H1 (cell line): Measurements from ENCODE around the gene FOXM1. TPM values are rescaled to one million over a fixed set of nuclear protein-coding genes. Genes with fewer than 3 reads are reported as not detected.

Source experiments
- CTCF ChIA-PET: fragments of 300-600 bp; sonication (Branson Sonifier 250); formaldehyde crosslinking; loops from one replicate; lab custom pipeline; 2021; ENCODE audit not compliant: partially characterized antibody; lab: Charles Lee
- POLR2A ChIA-PET: fragments of 300-600 bp; sonication (Branson Sonifier 250); formaldehyde crosslinking; loops from one replicate; lab custom pipeline; 2021; ENCODE audit warnings: inconsistent platforms; ENCODE audit not compliant: partially characterized antibody; lab: Charles Lee
- DNase-seq, 2 experiments: peaks; one replicate each; pipeline versions ENCODE4 v3.0.0 to v3.0.0-alpha.2; 2010 to 2022; ENCODE audit warnings: low spot score in 2 of 2, low read depth in 1 of 2, mixed read lengths in 1 of 2
- FAIRE-seq: peaks from 2 replicates; lab custom pipeline; 2011; peaks lifted over from hg19 to GRCh38; lab: Jason Lieb, UNC
- H2AFZ ChIP-seq: 2 replicates; pipeline ENCODE4 v1.8.1; 2012; ENCODE audit warnings: low read length, inconsistent platforms
- H2AK5ac ChIP-seq: 2 replicates; pipeline ENCODE4 v1.6.1; 2013; ENCODE audit warnings: low read depth, low read length
- H2BK120ac ChIP-seq: replicated peaks from 2 replicates; pipeline ENCODE3; 2013; ENCODE audit warnings: low read depth, low read length, inconsistent platforms
- H2BK12ac ChIP-seq: 2 replicates; pipeline ENCODE4 v1.6.1; 2013; ENCODE audit warnings: low read depth, low read length
- H2BK15ac ChIP-seq: 2 replicates; pipeline ENCODE4 v1.6.1; 2013; ENCODE audit warnings: low read length
- H2BK20ac ChIP-seq: 2 replicates; pipeline ENCODE4 v1.6.1; 2013; ENCODE audit warnings: low read length
- H2BK5ac ChIP-seq: 2 replicates; pipeline ENCODE4 v1.6.1; 2013; ENCODE audit warnings: low read depth, low read length
- H3K14ac ChIP-seq: 2 replicates; pipeline ENCODE4 v1.6.1; 2013; ENCODE audit warnings: inconsistent platforms; ENCODE audit not compliant: insufficient read length
- H3K18ac ChIP-seq: 2 replicates; pipeline ENCODE4 v1.6.1; 2013; ENCODE audit warnings: low read length; ENCODE audit errors: extremely low read depth
- H3K23ac ChIP-seq: 2 replicates; pipeline ENCODE4 v1.6.1; 2013; ENCODE audit warnings: inconsistent platforms; ENCODE audit not compliant: insufficient read length
- H3K23me2 ChIP-seq: 2 replicates; pipeline ENCODE4 v1.6.1; 2013; ENCODE audit warnings: low read depth, low read length
- H3K27ac ChIP-seq: 2 replicates; pipeline ENCODE4 v1.6.1; 2011; ENCODE audit warnings: low read depth, low read length, inconsistent platforms
- H3K27me3 ChIP-seq, 4 experiments: replicated peaks in 1 of 4; 1 replicate in 1 of 4; 2 replicates in 3 of 4; pipeline versions ENCODE4 v1.6.1 to v1.8.1; 2011 to 2013; ENCODE audit warnings: low read length in 3 of 4, mild to moderate bottlenecking in 3 of 4, inconsistent platforms in 2 of 4, mixed read lengths in 2 of 4, moderate library complexity in 1 of 4; ENCODE audit not compliant: control insufficient read depth in 3 of 4, insufficient read depth in 3 of 4; ENCODE audit errors: extremely low read depth in 1 of 4
- H3K36me3 ChIP-seq, 4 experiments: 2 replicates each; pipeline versions ENCODE4 v1.6.1 to v1.8.1; 2011 to 2013; ENCODE audit warnings: mild to moderate bottlenecking in 4 of 4, low read length in 3 of 4, moderate library complexity in 2 of 4, control low read depth in 1 of 4, inconsistent platforms in 1 of 4; ENCODE audit not compliant: insufficient read depth in 4 of 4, control insufficient read depth in 2 of 4
- H3K4ac ChIP-seq: replicated peaks from 2 replicates; pipeline ENCODE3; 2013; ENCODE audit warnings: low read length, low read depth, mixed read lengths, inconsistent platforms; ENCODE audit not compliant: insufficient read length
- H3K4me1 ChIP-seq, 4 experiments: replicated peaks in 1 of 4; 1 replicate in 1 of 4; 2 replicates in 3 of 4; pipeline versions ENCODE4 v1.6.1 to v1.8.1; 2011 to 2013; ENCODE audit warnings: low read length in 3 of 4, inconsistent platforms in 2 of 4, mixed read lengths in 1 of 4; ENCODE audit not compliant: insufficient read depth in 4 of 4, control insufficient read depth in 3 of 4
- H3K4me2 ChIP-seq, 2 experiments: 2 replicates each; pipeline versions ENCODE4 v1.6.1 to v1.8.1; 2011 to 2013; ENCODE audit warnings: low read depth in 2 of 2, low read length in 2 of 2, control low read depth in 1 of 2, inconsistent platforms in 1 of 2, mild to moderate bottlenecking in 1 of 2; ENCODE audit not compliant: insufficient read depth in 1 of 2
- H3K4me3 ChIP-seq, 4 experiments: fragments of 200-600, 300-600 bp in 1 of 4; sonication (generic), shearing (Covaris generic), sonication (Bioruptor Twin) in 1 of 4; 2 replicates each; pipeline versions ENCODE4 v1.5.1 to v1.8.1; 2011 to 2016; ENCODE audit warnings: low read length in 4 of 4, low read depth in 3 of 4, control low read depth in 2 of 4, inconsistent platforms in 2 of 4, mild to moderate bottlenecking in 2 of 4, mixed read lengths in 1 of 4, moderate library complexity in 1 of 4; ENCODE audit not compliant: insufficient read depth in 2 of 4; ENCODE audit errors: extremely low read depth in 1 of 4
- H3K56ac ChIP-seq: replicated peaks from 2 replicates; pipeline ENCODE3; 2013; ENCODE audit warnings: low read depth, mild to moderate bottlenecking, mixed read lengths, low read length, inconsistent platforms; ENCODE audit not compliant: insufficient read length
- H3K79me1 ChIP-seq: 2 replicates; pipeline ENCODE4 v1.6.1; 2013; ENCODE audit warnings: low read depth, low read length, control low read depth
- H3K79me2 ChIP-seq, 2 experiments: 2 replicates each; pipeline versions ENCODE4 v1.6.1 to v1.8.1; 2012 to 2013; ENCODE audit warnings: low read length in 2 of 2, mild to moderate bottlenecking in 2 of 2, inconsistent platforms in 1 of 2; ENCODE audit not compliant: insufficient read depth in 2 of 2, control insufficient read depth in 1 of 2
- H3K9ac ChIP-seq, 4 experiments: replicated peaks in 1 of 4; 1 replicate in 1 of 4; 2 replicates in 3 of 4; pipeline versions ENCODE4 v1.6.1 to v1.8.1; 2011 to 2013; ENCODE audit warnings: low read depth in 3 of 4, low read length in 3 of 4, control low read depth in 2 of 4, mild to moderate bottlenecking in 2 of 4, moderate library complexity in 2 of 4, inconsistent platforms in 1 of 4; ENCODE audit errors: extremely low read depth in 1 of 4
- H3K9me3 ChIP-seq, 2 experiments: 2 replicates each; pipeline versions ENCODE4 v1.6.1 to v1.8.1; 2012 to 2013; ENCODE audit warnings: mild to moderate bottlenecking in 2 of 2, moderate library complexity in 2 of 2, control low read depth in 1 of 2, inconsistent platforms in 1 of 2, low read depth in 1 of 2, low read length in 1 of 2, mixed read lengths in 1 of 2; ENCODE audit not compliant: insufficient read depth in 2 of 2
- H4K20me1 ChIP-seq, 2 experiments: replicated peaks in 1 of 2; 2 replicates each; pipeline versions ENCODE3 to v1.8.1; 2011 to 2013; ENCODE audit warnings: inconsistent platforms in 2 of 2, low read length in 2 of 2, mild to moderate bottlenecking in 1 of 2; ENCODE audit not compliant: insufficient read depth in 2 of 2, control insufficient read depth in 1 of 2
- H4K5ac ChIP-seq: 2 replicates; pipeline ENCODE4 v1.6.1; 2013; ENCODE audit warnings: low read length, low read depth, mixed read lengths, inconsistent platforms; ENCODE audit not compliant: insufficient read length
- H4K8ac ChIP-seq: 2 replicates; pipeline ENCODE4 v1.8.0; 2013; ENCODE audit warnings: mild to moderate bottlenecking, moderate library complexity, low read length, inconsistent platforms; ENCODE audit not compliant: insufficient read depth; ENCODE audit errors: extremely low read depth
- H4K91ac ChIP-seq: replicated peaks from 2 replicates; pipeline ENCODE3; 2013; ENCODE audit warnings: low read length, mixed read lengths, inconsistent platforms; ENCODE audit not compliant: insufficient read length
- CEBPB ChIP-seq: IDR thresholded peaks from 2 replicates; pipeline ENCODE4 v1.6.1; 2012; ENCODE audit warnings: low read depth, low read length
- POLR2AphosphoS5 ChIP-seq: IDR thresholded peaks from 2 replicates; pipeline ENCODE4 v1.6.1; 2011; ENCODE audit warnings: low read depth, low read length
- TAF7 ChIP-seq: optimal IDR thresholded peaks from 2 replicates; pipeline ENCODE3; 2011; ENCODE audit warnings: low read depth, mild to moderate bottlenecking, inconsistent platforms, low read length, moderate library complexity, borderline replicate concordance
- WGBS, 2 experiments: shearing (Covaris generic) in 1 of 2; methylation state at CpG; one replicate each; pipeline versions ENCODE4 v1.1.6 to v1.1.7; 2013 to 2015; ENCODE audit warnings: low lambda C conversion rate in 2 of 2, mixed read lengths in 2 of 2, inconsistent platforms in 1 of 2, low coverage in 1 of 2, missing lambda C conversion rate in 1 of 2; ENCODE audit not compliant: insufficient replicate concordance in 2 of 2, insufficient coverage in 1 of 2, insufficient read length in 1 of 2; ENCODE audit errors: extremely low coverage in 1 of 2, missing lambda C conversion rate in 1 of 2; 5-methylcytosine and 5-hydroxymethylcytosine counted together
- polyA plus RNA-seq, 7 experiments: library from polyadenylated mRNA; depleted of rRNA in 3 of 7; stranded (reverse) in 5 of 7; unstranded in 2 of 7; fragments of >200 nt in 5 of 7; fragments of 200-250 nt in 2 of 7; gene quantifications; 1 replicate in 5 of 7; 2 replicates in 1 of 7; 4 replicates in 1 of 7; pipeline versions ENCODE4 v1.2.1 to v1.2.3, GENCODE V29; 2011 to 2013; ENCODE audit warnings: missing spikeins in 2 of 7, mixed read lengths in 2 of 7
- total RNA-seq: library from RNA; stranded (reverse); fragmentation: NEBNext Ultra II Directional; extraction: Animal tissue kit (Norgen Biotek cat#: 25700); gene quantifications from 2 replicates; pipeline ENCODE4 v1.2.1, GENCODE V29; 2021
- TF ChIP-seq, protein P1 (sequence below): IDR thresholded peaks from 2 replicates; pipeline ENCODE4 v1.6.1; 2012; ENCODE audit warnings: inconsistent platforms

Gene FOXM1
- total and polyA plus RNA-seq, 2 of the 8 experiments (the other 6 are each of a cell fraction or from before 2014, with no cell fraction given), result 58.1 to 121 TPM

- Histone ChIP-seq H2AK5ac (peak overlapping the region; percentile 56; the same call in 1 of the 2 replicates), H2AFZ (no peak overlapping the region), H4K91ac (no peak overlapping the region), H3K23ac (no peak overlapping the region), H3K56ac (no peak overlapping the region), H4K8ac (no peak overlapping the region), H2BK120ac (no peak overlapping the region), H3K27me3 (no peaks in the 10 kb centered on the region), H2BK20ac (peak overlapping the region; percentile 34; the same call in 1 of the 2 replicates), H2BK15ac (peak overlapping the region; percentile 82; the same call in 1 of the 2 replicates), H3K14ac (no peak overlapping the region), H3K4me1 (peaks cover 0 to 4% (median 3%) of the 10 kb centered on the region in 4 experiments; a peak in 4 of 7 replicates), H3K9ac (peak overlapping the region in 3 of 4 experiments; percentile 94 to 95 (median 94); a peak in 6 of 7 replicates), H3K18ac (no peak overlapping the region), H3K9me3 (no peaks in the 10 kb centered on the region), H3K27ac (peak overlapping the region; percentile 86; the same call in 1 of the 2 replicates), H3K79me2 (peaks cover 3 to 76% of the 10 kb centered on the region in 2 experiments; a peak in 3 of 4 replicates), H4K20me1 (no peaks in the 10 kb centered on the region), H2BK5ac (peak overlapping the region; percentile 21), H3K4me2 (peak overlapping the region; percentile 75 to 84), H3K36me3 (peaks cover 0 to 27% (median 10%) of the 10 kb centered on the region in 4 experiments; a peak in 6 of 8 replicates), H3K79me1 (peaks cover 5% of the 10 kb centered on the region), H2BK12ac (no peak overlapping the region), H3K4me3 (peak overlapping the region; percentile 92 to 100 (median 98)), H3K4ac (no peak overlapping the region), H3K23me2 (peaks cover 7% of the 10 kb centered on the region), H4K5ac (peak overlapping the region; percentile 25)
- TF ChIP-seq, protein P1, sequence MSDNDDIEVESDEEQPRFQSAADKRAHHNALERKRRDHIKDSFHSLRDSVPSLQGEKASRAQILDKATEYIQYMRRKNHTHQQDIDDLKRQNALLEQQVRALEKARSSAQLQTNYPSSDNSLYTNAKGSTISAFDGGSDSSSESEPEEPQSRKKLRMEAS, result no peak
- no peak for TF ChIP-seq TAF7
- 0 out of 2 replicates have a peak, but pooled peaks have one; percentile 39 for TF ChIP-seq POLR2AphosphoS5
- TF ChIP-seq CEBPB, result peak; percentile 95
- DNase-seq (no peak), FAIRE-seq (no peak)
- ChIA-PET CTCF (interaction anchor here (0.5 to 4.7 kb wide), 14 partner anchors 9 to 191 kb away, joined by 3 to 33 read pairs (median 4); no protein-coding TSS in a partner anchor), POLR2A (interaction anchor here (0.7 to 4.1 kb wide), 17 partner anchors 10 to 96 kb away, joined by 3 to 31 read pairs (median 4); partner anchors contain the start of genes TEAD4, TEX52 and TULP3)
- 52% methylated on average over 16 of the region's 16 CpGs; no CpG with 5 or more reads in 1 of the 2 experiments for WGBS, 2 experiments
These were observed 1.2 kb upstream of the FOXM1 start for GRCh38 chr12:2877953-2878732.
